K562 (cell line): ENCODE results near the gene RPS27. TPM values are rescaled to one million over a fixed set of nuclear protein-coding genes. Genes with fewer than 3 reads are reported as not detected.

Source experiments
- ARNT ChIP-seq, 2 experiments: fragments of 450-650 bp; IDR thresholded peaks; 2 replicates each; pipeline ENCODE4 v1.6.1; 2016; ENCODE audit warnings: mild to moderate bottlenecking in 1 of 2
- ATF3 ChIP-seq, 2 experiments: fragments of 450-650 bp in 1 of 2; sonication (generic) in 1 of 2; formaldehyde crosslinking in 1 of 2; IDR thresholded peaks in 1 of 2; conservative IDR thresholded peaks in 1 of 2; 2 replicates each; pipeline versions ENCODE4 v1.6.1 to v1.8.1; 2016 to 2023; ENCODE audit warnings: mild to moderate bottlenecking in 2 of 2, moderate library complexity in 2 of 2, inconsistent platforms in 1 of 2, missing genetic modification reagents in 1 of 2
- BRF1 ChIP-seq: IDR thresholded peaks from 3 replicates; pipeline ENCODE4 v1.6.1; 2011; ENCODE audit warnings: borderline replicate concordance, mild to moderate bottlenecking; ENCODE audit not compliant: insufficient read length; ENCODE audit errors: extremely low read depth
- DACH1 ChIP-seq: fragments of 450-650 bp; IDR thresholded peaks from 2 replicates; pipeline ENCODE4 v1.6.1; 2018; ENCODE audit not compliant: partially characterized antibody
- E2F3 ChIP-seq: fragments of 250-450 bp; sonication (Bioruptor Pico); IDR thresholded peaks from 2 replicates; pipeline ENCODE4 v1.4.0; 2020; ENCODE audit warnings: mild to moderate bottlenecking
- FOXJ2 ChIP-seq: fragments of 200-800 bp; sonication (Bioruptor generic); IDR thresholded peaks from 2 replicates; pipeline ENCODE4 v1.6.1; 2016; ENCODE audit warnings: missing genetic modification characterization, missing compliant biosample characterization
- KDM5B ChIP-seq: fragments of 200-600 bp; sonication (generic); IDR thresholded peaks from 2 replicates; pipeline ENCODE4 v1.6.1; 2012; ENCODE audit warnings: low read depth, mild to moderate bottlenecking, moderate library complexity, low read length, control low read depth, inconsistent platforms; ENCODE audit not compliant: insufficient replicate concordance
- KLF10 ChIP-seq: fragments of 250-450 bp; sonication (Bioruptor Pico); IDR thresholded peaks from 2 replicates; pipeline ENCODE4 v1.6.1; 2021; ENCODE audit warnings: matching md5 sums
- MLLT1 ChIP-seq, 2 experiments: fragments of 450-650 bp; IDR thresholded peaks; 2 replicates each; pipeline ENCODE4 v1.6.1; 2016
- NR2C2 ChIP-seq, 2 experiments: fragments of 200-800 bp in 1 of 2; sonication (Bioruptor generic) in 1 of 2; sonication (generic) in 1 of 2; formaldehyde crosslinking in 1 of 2; IDR thresholded peaks; 2 replicates each; pipeline versions ENCODE4 v1.6.1 to v1.8.0; 2016 to 2022; ENCODE audit warnings: mild to moderate bottlenecking in 1 of 2, missing compliant biosample characterization in 1 of 2, missing genetic modification characterization in 1 of 2, missing genetic modification reagents in 1 of 2
- SREBF1 ChIP-seq: fragments of 150-350 bp; IDR thresholded peaks from 2 replicates; pipeline ENCODE4 v1.6.1; 2014; ENCODE audit warnings: antibody characterized with exemption, low read depth, low read length, borderline replicate concordance
- SRSF7 ChIP-seq: fragments of 200-400 bp; formaldehyde crosslinking; optimal IDR thresholded peaks from 2 replicates; pipeline ENCODE3; 2017; ENCODE audit warnings: mild to moderate bottlenecking, low read depth, low read length
- ZBTB7A ChIP-seq: IDR thresholded peaks from 2 replicates; pipeline ENCODE4 v1.6.1; 2011; ENCODE audit warnings: low read depth, mild to moderate bottlenecking, low read length, moderate library complexity, borderline replicate concordance; ENCODE audit not compliant: control insufficient read depth
- ZC3H4 ChIP-seq: sonication (generic); formaldehyde crosslinking; IDR thresholded peaks from 2 replicates; pipeline ENCODE4 v1.9.0; 2021; ENCODE audit warnings: missing genetic modification reagents, borderline replicate concordance
- ZC3H8 ChIP-seq: fragments of 450-650 bp; IDR thresholded peaks from 2 replicates; pipeline ENCODE4 v1.6.1; 2017
- ZMIZ1 ChIP-seq, 2 experiments: fragments of 150-350 bp in 1 of 2; IDR thresholded peaks; 2 replicates each; pipeline ENCODE4 v1.6.1; 2012 to 2016; ENCODE audit warnings: low read depth in 2 of 2, low read length in 2 of 2, mild to moderate bottlenecking in 1 of 2, moderate library complexity in 1 of 2
- ZNF766 ChIP-seq: fragments of 200-800 bp; sonication (Bioruptor generic); conservative IDR thresholded peaks from 2 replicates; pipeline ENCODE4 v1.6.1; 2016; ENCODE audit warnings: missing genetic modification characterization, missing compliant biosample characterization
- polyA plus RNA-seq, 8 experiments: library from polyadenylated mRNA; depleted of rRNA in 4 of 8; stranded (reverse) in 5 of 8; unstranded in 3 of 8; fragments of >200 nt; fragmentation: Nextera tagmentation in 2 of 8; fragmentation: Illumina TruSeq in 1 of 8; extraction: Ambion mirVana in 2 of 8; extraction: Trizol in 1 of 8; gene quantifications; 2 replicates each; pipeline versions ENCODE4 v1.2.1 to v1.2.3, GENCODE V29; 2011 to 2014; ENCODE audit warnings: inconsistent platforms in 1 of 8, missing spikeins in 1 of 8
- total RNA-seq, 7 experiments: library from RNA; depleted of rRNA in 6 of 7; stranded (reverse); fragments of >200 nt in 6 of 7; fragmentation: Illumina TruSeq in 2 of 7; extraction: Trizol in 2 of 7; gene quantifications; 2 replicates each; pipeline versions ENCODE4 v1.2.1 to v1.2.3, GENCODE V29; 2011 to 2021; ENCODE audit warnings: low replicate concordance in 1 of 7
- TF ChIP-seq, protein P1 (sequence below): fragments of 450-650 bp; formaldehyde crosslinking; conservative IDR thresholded peaks from 2 replicates; pipeline ENCODE4 v1.4.0; 2022; ENCODE audit warnings: mild to moderate bottlenecking, missing genetic modification characterization
- TF ChIP-seq, protein P2 (sequence below): fragments of 250-450 bp; sonication (Bioruptor Pico); IDR thresholded peaks from 2 replicates; pipeline ENCODE4 v1.9.0; 2021; ENCODE audit warnings: mild to moderate bottlenecking

Gene RPS27
- total and polyA plus RNA-seq, 9 of the 15 experiments (the other 6 are each of a cell fraction or from before 2014, with no cell fraction given): 2,091 to 9,377 (median 6,706) TPM

GRCh38 chr1:153958961-153959260, 31.7 kb upstream of the RPS27 start (continued):
- TF ChIP-seq NR2C2 (CRISPR knock-in tag; IDR thresholded peaks at IDR 0.05): no peak
- TF ChIP-seq NR2C2 (tag; IDR thresholded peaks at IDR 0.05): 0 out of 2 replicates have a peak, but pooled peaks have one; percentile 61
- 0 out of 4 replicates have a peak, but pooled peaks of 1 of the 2 experiments have one; percentile 21 for TF ChIP-seq ARNT (IDR thresholded peaks at IDR 0.05)
- TF ChIP-seq ZC3H8: no peak
- no peak for TF ChIP-seq E2F3 (CRISPR knock-in tag)
- TF ChIP-seq SRSF7: no peak
- peak; percentile 45 for TF ChIP-seq DACH1
- no peak for TF ChIP-seq KLF10 (CRISPR knock-in tag)
- no peak for TF ChIP-seq KDM5B
- no peak for TF ChIP-seq BRF1
- TF ChIP-seq ZMIZ1 (IDR thresholded peaks at IDR 0.05; ENCODE audit: low read depth in 2 of 2, low read length in 2 of 2): no peak
- no peak for TF ChIP-seq SREBF1
- peak; percentile 61 for TF ChIP-seq FOXJ2 (tag)
- TF ChIP-seq, protein P1, sequence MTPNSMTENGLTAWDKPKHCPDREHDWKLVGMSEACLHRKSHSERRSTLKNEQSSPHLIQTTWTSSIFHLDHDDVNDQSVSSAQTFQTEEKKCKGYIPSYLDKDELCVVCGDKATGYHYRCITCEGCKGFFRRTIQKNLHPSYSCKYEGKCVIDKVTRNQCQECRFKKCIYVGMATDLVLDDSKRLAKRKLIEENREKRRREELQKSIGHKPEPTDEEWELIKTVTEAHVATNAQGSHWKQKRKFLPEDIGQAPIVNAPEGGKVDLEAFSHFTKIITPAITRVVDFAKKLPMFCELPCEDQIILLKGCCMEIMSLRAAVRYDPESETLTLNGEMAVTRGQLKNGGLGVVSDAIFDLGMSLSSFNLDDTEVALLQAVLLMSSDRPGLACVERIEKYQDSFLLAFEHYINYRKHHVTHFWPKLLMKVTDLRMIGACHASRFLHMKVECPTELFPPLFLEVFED (CRISPR knock-in tag): no peak
- TF ChIP-seq ZC3H4 (CRISPR knock-in tag): no peak
- no peak for TF ChIP-seq ZBTB7A
- TF ChIP-seq, protein P2, sequence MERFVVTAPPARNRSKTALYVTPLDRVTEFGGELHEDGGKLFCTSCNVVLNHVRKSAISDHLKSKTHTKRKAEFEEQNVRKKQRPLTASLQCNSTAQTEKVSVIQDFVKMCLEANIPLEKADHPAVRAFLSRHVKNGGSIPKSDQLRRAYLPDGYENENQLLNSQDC (CRISPR knock-in tag): no peak
- peak in 1 of 2 experiments; percentile 29; a peak in 1 of 4 replicates for TF ChIP-seq MLLT1 (IDR thresholded peaks at IDR 0.05)
- TF ChIP-seq ZNF766 (CRISPR knock-in tag): no peak
- TF ChIP-seq ATF3 (IDR thresholded peaks at IDR 0.05): no peak
- TF ChIP-seq ATF3 (CRISPR knock-in tag; conservative IDR thresholded peaks at IDR 0.05): no peak
